LNCaP clone FGC (cell line): ENCODE data around the gene SLC23A2.
A peak's percentile ranks its signal among the peaks of the same experiment; 100 is the strongest.

ENCODE experiments used
- DNase-seq: peaks from one replicate; pipeline ENCODE4 v3.0.0-alpha.2; 2011; ENCODE audit warnings: low read depth
- H3K4me3 ChIP-seq: 2 replicates; pipeline ENCODE4 v1.5.1; 2011; ENCODE audit warnings: mild to moderate bottlenecking, low read depth, low read length, control low read depth
- TF ChIP-seq, protein P1 (sequence below): IDR thresholded peaks from 2 replicates; pipeline ENCODE4 v1.5.1; 2012; ENCODE audit warnings: mild to moderate bottlenecking; ENCODE audit not compliant: control insufficient read depth, insufficient read depth; ENCODE audit errors: extremely low read depth

Gene SLC23A2

DNA sequence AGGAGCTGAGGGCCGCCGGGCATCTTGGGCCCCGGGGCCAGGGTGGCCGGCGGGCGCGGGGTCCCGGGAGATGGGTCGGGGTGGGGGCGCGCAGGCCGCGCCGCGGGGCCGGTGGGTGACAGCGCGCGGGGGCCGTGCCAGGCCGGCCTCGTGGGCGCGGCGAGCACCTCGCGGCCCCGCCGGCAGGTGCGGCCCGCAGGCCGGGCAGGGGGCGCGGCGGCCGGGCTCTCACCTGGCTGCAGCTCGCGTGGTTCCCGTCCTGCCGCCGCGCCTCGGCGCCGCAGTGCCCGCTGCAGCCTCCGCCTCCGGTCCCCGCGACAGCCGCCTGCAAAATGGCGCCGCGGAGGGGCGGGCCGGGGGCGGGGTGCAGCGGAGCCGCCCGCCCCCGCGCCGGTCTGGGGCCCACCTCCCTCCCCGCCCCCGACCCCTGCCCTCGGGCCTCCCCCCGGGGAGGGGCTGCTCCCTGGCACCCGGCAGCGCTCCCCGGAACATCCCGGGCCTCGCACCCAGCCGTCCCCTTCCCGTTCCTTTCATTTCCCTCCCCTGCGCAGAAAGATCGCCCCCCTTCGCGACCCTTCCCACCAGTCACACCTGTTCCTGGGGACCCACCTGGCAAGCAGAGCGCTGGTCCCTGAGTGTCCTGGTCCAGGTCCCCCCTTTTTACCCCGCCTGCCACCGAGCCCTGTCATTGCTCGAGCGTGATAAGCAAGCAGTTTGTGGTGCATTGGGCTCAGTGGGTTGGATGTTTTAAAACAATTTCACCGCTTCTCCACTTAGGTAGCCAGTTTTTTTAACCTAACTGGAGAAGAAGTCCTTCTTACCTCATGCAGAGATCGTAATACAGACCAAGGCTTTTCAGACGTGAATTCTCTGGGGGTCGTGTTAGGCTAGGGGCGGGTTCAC, at the start of gene SLC23A2:
TSS of gene SLC23A2 (minus strand) at position 337 of the 903 bp plus-strand sequence. CDS start 68,948 bp downstream, outside the sequence.
- peak within 1 kb of the TSS; percentile 74 for H3K4me3 ChIP-seq
- DNase-seq = no peak
- TF ChIP-seq, protein P1, sequence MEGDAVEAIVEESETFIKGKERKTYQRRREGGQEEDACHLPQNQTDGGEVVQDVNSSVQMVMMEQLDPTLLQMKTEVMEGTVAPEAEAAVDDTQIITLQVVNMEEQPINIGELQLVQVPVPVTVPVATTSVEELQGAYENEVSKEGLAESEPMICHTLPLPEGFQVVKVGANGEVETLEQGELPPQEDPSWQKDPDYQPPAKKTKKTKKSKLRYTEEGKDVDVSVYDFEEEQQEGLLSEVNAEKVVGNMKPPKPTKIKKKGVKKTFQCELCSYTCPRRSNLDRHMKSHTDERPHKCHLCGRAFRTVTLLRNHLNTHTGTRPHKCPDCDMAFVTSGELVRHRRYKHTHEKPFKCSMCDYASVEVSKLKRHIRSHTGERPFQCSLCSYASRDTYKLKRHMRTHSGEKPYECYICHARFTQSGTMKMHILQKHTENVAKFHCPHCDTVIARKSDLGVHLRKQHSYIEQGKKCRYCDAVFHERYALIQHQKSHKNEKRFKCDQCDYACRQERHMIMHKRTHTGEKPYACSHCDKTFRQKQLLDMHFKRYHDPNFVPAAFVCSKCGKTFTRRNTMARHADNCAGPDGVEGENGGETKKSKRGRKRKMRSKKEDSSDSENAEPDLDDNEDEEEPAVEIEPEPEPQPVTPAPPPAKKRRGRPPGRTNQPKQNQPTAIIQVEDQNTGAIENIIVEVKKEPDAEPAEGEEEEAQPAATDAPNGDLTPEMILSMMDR = no peak

DNA sequence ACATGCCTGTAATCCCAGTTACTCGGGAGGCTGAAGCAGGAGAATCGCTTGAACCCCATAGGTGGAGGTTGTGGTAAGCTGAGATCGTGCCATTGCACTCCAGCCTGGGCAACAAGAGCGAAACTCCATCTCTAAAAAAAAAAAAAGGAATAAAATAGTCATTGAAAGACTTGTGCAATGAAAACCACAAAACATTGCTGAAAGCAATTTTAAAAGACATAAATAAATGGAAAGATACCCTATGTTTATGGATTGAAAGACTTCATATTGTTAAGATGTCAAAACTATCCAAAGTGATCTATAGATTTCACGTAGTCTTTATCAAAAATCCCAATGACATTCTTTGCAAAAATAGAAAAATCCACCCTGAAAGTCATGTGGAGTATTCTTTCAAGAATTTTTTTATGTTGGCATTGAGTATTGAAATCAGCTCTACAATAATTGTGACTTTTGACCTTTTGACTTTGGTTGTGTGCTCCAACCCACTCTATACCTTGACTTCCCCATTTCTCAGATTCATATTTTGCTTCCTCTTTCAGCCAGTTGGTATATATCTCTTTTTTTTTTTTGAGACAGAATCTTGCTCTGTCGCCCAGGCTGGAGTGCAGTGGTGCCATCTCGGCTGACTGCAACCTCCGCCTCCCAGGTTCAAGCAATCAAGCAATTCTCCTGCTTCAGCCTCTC, 45.5 kb upstream of the SLC23A2 start:
- H3K4me3 ChIP-seq = no peak overlapping the region
- no peak for DNase-seq
- TF ChIP-seq, protein P1 = no peak

DNA sequence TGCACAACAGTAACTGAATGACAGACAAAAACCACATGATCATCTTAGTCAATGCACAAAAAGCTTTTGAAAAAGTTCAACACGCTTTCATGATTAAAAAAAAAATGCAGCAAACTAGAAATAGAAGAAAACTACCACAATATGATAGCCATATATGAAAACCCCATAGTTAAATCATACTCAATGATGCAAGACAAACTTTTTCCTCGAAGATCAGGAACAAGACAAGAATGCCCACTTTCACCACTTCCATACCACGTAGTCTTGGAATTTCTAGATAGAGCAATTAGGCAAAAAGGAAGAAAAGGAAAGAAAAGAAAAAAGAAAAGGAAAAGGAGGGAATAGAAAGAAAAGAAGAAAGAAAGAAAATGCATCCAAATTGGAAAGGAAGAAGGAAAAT, 44.6 kb upstream of the SLC23A2 start:
- DNase-seq = no peak
- no peak overlapping the region for H3K4me3 ChIP-seq
- TF ChIP-seq, protein P1 = no peak

DNA sequence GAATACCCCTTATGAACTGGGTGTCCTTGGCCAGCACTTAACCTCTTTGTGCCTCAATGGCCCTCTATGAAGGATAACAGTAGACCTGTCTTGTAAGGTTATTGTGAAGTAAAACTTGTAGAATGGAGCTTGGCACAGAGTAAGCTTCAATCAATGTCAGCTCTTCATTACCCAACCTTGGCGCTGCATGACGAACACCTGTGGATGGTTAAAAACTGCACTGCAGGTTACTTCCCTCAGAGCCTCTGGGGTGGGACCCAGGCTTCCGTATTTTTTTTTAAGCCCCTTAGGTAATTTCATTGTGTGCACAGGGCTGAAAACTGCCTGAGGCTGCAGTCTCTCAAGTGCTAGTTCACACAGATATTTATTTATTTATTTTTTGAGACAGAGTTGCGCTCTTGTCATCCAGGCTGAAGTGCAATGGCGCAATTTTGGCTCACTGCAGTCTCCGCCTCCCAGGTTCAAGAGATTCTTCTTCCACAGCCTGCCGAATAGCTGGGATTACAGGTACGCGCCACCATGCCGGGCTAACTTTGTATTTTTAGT, 42.8 kb upstream of the SLC23A2 start:
- H3K4me3 ChIP-seq = no peak overlapping the region
- TF ChIP-seq, protein P1 = no peak
- DNase-seq = no peak

DNA sequence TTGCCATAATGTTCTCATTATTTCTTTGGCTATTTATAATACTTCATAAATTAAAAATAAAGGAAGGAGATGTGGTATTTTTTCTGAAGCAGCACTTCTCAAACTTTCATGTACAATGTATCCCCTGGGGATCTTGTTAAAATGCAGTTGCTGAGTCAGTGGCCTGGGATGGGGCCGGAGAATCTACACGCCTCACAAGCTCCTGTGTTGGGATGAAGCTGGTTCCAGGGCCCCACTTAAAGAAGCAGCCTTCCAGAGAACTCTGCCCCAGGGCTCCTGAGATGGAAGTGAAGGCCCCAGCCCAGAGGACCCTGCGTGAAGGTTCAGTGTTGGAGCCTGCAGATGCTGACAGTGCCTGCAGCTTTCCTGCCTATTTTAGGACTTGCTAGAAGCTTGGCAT, 40.1 kb upstream of the SLC23A2 start:
- no peak overlapping the region for H3K4me3 ChIP-seq
- DNase-seq = no peak
- TF ChIP-seq, protein P1 = no peak

DNA sequence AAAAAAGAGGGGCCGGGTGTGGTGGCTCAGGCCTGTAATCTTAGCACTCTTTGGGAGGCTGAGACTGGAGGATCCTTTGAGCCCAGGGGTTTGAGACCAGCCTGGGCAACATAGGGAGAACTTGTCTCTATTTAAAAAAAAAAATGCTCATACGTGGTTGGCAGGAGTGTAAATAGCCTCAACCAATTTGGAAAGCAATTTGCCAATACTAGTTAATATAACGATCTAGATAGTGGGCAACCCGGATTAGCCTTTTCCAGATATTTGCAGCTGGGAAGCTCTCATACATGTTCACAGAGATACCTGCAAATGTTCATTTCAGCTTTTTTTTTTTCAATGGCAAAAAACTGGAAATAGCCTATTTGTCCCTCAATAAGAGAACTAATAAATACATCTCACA, 39.0 kb upstream of the SLC23A2 start:
- TF ChIP-seq, protein P1 = no peak
- DNase-seq = no peak
- H3K4me3 ChIP-seq = no peak overlapping the region
